ENCODE results near the gene IL4I1.

Gene IL4I1

DNA sequence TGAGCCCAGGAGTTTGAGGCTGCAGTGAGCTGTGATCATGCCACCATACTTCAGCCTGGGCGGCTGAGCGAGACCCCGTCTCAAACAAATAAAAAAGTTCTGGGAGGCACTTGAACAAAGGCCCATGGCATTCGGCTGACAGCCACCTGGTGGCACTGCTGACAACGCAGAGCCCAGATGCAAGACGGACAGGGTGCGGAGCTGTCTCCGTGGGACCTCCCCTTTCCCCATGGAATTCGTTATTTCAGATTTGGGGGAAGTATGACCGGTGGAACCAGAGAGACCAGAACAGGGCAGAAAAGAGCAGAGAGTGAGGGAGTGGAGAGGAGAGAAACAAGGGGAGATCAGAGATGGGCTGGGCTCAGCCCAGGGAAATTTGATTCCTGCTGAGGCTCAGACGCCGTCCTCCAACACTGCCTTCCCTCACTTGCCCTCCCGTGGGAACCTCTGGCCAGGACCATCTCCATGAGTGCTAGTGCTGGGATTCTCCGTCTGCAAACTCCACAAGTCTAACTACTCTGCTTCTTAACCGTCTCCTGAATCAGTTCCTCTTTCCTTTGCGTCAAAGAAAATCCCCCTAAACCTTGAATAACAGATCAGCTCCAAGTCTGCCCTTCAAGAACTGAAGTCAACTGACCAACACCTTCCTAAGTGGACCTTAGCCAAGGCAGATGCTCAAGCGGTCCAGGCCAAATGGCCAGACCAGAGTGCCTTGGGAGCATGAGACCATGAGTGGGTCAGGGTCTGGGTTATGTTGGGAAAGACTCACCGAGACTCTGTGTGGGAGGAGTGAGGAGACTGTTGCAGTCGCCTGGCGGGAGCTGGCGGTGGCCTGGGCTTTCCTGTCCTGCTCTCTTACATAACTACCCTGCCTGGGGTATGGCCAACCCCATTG lies 20.4 kb upstream of the IL4I1 start:
- in situ Hi-C loops (cut with MboI; ENCODE audit: low pct_unique_long_range_greater_than_20kb, low sequenced_read_pairs, unreplicated experiment) = no loop called here
- DNase-seq (ENCODE audit: low spot score) = no peak
- TF ChIP-seq, protein P1, sequence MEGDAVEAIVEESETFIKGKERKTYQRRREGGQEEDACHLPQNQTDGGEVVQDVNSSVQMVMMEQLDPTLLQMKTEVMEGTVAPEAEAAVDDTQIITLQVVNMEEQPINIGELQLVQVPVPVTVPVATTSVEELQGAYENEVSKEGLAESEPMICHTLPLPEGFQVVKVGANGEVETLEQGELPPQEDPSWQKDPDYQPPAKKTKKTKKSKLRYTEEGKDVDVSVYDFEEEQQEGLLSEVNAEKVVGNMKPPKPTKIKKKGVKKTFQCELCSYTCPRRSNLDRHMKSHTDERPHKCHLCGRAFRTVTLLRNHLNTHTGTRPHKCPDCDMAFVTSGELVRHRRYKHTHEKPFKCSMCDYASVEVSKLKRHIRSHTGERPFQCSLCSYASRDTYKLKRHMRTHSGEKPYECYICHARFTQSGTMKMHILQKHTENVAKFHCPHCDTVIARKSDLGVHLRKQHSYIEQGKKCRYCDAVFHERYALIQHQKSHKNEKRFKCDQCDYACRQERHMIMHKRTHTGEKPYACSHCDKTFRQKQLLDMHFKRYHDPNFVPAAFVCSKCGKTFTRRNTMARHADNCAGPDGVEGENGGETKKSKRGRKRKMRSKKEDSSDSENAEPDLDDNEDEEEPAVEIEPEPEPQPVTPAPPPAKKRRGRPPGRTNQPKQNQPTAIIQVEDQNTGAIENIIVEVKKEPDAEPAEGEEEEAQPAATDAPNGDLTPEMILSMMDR (IDR thresholded peaks at IDR 0.05; ENCODE audit: extremely low read depth, insufficient read depth, missing control alignments) = peak; percentile 13

DNA sequence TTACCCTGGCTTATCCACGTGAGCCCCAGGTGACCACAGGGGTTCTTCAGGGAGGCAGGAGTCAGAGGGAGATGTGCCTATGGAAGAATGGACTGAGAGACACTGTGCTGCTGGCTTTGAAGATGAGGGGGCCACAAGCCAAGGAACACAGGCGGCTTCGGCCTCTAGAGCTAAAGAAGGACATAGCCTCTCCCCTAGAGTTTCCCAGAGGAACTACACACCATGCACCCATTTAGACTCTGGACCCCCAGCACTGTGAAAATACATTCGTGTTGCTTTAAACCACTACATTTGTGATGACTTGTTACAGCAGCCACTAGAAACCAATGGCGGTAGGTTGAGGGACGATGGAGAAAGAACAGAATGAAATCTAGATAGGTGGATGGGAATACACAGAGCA lies 18.6 kb upstream of the IL4I1 start:
- no peak for DNase-seq (ENCODE audit: low spot score)
- TF ChIP-seq, protein P1 (IDR thresholded peaks at IDR 0.05; ENCODE audit: extremely low read depth, insufficient read depth, missing control alignments) = no peak
- in situ Hi-C loops (cut with MboI; ENCODE audit: low pct_unique_long_range_greater_than_20kb, low sequenced_read_pairs, unreplicated experiment) = no loop called here

DNA sequence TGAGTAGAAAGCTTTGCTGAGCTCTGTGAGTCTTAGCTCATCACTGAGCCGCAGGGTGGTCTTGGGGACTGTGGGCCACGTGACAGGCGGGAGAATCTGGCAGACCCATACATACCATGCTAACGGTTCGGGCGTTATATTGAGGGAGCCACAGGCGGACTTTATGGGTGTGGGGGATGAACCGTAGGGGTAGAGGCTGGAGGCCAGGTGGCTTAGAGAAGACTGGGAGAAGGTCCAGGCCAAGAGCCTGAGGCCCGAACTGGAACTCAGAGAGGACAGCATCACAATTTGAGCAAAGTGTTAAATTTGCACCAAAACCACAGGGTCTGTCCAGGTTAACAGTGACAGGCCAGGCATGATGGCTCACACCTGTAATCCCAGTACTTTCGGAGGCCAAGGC lies 17.0 kb upstream of the IL4I1 start:
- in situ Hi-C loops (cut with MboI; ENCODE audit: low pct_unique_long_range_greater_than_20kb, low sequenced_read_pairs, unreplicated experiment) = no loop called here
- DNase-seq (ENCODE audit: low spot score) = no peak
- TF ChIP-seq, protein P1 (IDR thresholded peaks at IDR 0.05; ENCODE audit: extremely low read depth, insufficient read depth, missing control alignments) = no peak

DNA sequence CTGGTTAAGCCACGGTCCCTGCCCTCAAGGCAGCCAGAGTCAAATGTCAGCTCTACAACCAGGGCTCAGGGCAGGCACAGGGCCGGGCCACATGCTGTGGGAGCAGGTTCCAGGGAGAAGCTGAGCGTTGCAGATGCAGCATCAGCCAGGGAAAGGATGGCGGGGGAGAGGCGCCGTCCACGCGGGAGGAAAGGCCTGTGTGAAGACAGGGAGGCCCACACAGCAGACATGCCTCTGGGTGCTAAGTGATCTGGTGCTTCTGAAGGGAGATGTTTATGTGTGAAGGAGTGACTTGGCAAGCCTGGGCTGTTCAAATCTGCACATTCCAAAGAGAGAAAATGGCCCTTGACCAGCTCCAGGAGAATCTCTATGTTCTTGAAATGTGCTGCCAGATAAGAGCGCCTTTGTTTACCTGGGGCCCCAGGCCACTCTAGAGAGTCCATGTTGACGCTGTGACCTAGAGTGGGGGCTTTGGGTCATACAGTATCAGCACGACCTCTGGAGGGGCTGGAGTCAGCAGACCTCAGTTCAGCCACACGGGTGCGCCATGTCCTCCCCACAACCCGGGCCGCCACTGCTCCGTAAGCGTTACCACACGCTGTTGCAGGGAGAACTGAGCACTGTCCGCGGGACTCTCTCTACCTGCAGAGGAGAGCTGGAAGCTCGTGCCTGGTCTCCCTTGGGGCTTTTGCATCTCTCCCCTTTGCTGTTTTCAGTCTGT lies 16.4 kb upstream of the IL4I1 start:
- TF ChIP-seq, protein P1 (IDR thresholded peaks at IDR 0.05; ENCODE audit: extremely low read depth, insufficient read depth, missing control alignments) = peak; percentile 19
- DNase-seq (ENCODE audit: low spot score) = no peak
- in situ Hi-C loops (cut with MboI; ENCODE audit: low pct_unique_long_range_greater_than_20kb, low sequenced_read_pairs, unreplicated experiment) = no loop called here

DNA sequence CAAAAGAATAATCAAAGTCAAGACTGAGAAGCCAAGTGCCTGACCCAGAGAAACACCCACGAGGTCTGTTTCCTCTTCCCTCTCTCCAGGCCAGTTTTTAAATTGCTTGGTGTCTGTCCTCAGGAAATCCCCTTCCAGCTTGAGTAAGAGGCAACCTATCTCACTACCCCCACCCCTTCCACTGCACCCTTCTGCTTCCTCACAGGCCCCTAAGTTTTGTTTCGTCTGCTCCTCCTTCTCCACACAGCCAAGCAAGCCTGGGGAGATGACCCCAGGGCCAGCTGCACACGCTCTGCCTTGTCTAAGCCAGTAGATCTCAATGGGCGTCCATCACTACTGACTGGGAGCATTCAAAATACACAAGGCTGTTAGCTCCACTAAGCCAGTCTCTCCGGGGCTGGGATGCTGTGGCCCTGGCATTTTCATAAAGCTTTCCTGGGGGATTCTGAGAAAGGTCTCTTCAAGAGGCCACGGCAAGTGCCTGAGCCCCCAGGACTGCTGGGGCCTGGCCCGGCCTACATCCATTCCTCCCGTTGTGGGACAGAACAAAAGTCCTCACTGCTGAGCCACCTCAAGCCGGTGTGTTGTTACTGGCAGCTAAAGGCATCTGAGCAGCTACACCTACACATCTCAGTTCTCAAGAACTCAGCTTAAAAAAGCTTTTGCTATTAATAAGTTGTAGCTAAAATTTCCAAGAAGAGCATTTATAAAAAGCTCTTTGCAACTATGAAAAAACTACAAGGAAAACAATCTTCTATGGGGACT lies 14.9 kb upstream of the IL4I1 start:
- TF ChIP-seq, protein P1 (IDR thresholded peaks at IDR 0.05; ENCODE audit: extremely low read depth, insufficient read depth, missing control alignments) = no peak
- in situ Hi-C loops (cut with MboI; ENCODE audit: low pct_unique_long_range_greater_than_20kb, low sequenced_read_pairs, unreplicated experiment) = no loop called here
- peak; percentile 86 for DNase-seq (ENCODE audit: low spot score)

DNA sequence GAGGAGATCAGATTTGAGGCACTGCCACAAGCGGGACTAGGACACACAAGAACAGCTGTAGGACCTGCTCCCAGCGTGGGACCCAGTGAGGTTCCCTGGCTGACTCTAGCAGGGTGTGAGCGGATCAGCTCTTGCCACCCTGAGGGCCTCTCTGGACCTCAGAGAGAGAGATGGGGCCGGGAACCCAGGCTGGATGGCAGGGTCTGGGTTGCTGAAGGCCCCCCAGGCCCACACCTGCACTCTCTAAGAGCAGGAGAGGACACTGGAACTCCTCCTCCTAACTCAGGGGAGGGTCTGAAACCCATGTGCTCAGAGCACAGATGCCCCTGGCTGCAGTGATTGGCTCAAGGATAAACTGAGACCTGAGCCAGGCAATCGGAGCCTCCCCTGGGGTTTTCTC lies 13.5 kb upstream of the IL4I1 start:
- TF ChIP-seq, protein P1 (IDR thresholded peaks at IDR 0.05; ENCODE audit: extremely low read depth, insufficient read depth, missing control alignments) = no peak
- in situ Hi-C loops (cut with MboI; ENCODE audit: low pct_unique_long_range_greater_than_20kb, low sequenced_read_pairs, unreplicated experiment) = no loop called here
- DNase-seq (ENCODE audit: low spot score) = no peak
